Mucosa of gallbladder (tissue), 1 donor: ENCODE measurements around the gene RNF144B. TPM values are rescaled to one million over a fixed set of nuclear protein-coding genes. Genes with fewer than 3 reads are reported as not detected.

Experiments used
- DNase-seq: peaks from one replicate; pipeline ENCODE4 v3.0.0-alpha.2; 2020; ENCODE audit warnings: low spot score
- total RNA-seq: library from RNA; stranded (reverse); gene quantifications from one replicate; pipeline ENCODE4 v1.2.1, GENCODE V29; 2021
- donor health status: DM: no; HTN: no; CAD: no.

The RNF144B gene
- total RNA-seq, 1 donor from 2014 or later, result 33.9 TPM

- DNase-seq, result no peak
Measured at GRCh38 chr6:18485660-18486435, 98.7 kb downstream of the RNF144B start.

- DNase-seq, result no peak
Measured at GRCh38 chr6:18488004-18488403, 100.9 kb downstream of the RNF144B start.

GRCh38 chr6:18488526-18489270 is 101.5 kb downstream of the RNF144B start:
- no peak for DNase-seq

- DNase-seq, result no peak
Measured at GRCh38 chr6:18489335-18489734, 102.2 kb downstream of the RNF144B start.

- DNase-seq, result no peak
Measured at GRCh38 chr6:18491308-18492045, 104.3 kb downstream of the RNF144B start.

GRCh38 chr6:18492972-18493371 is 105.8 kb downstream of the RNF144B start:
- DNase-seq, result no peak

GRCh38 chr6:18493382-18493891 is 106.3 kb downstream of the RNF144B start:
- DNase-seq, result peak; percentile 33

GRCh38 chr6:18493925-18494324 is 106.8 kb downstream of the RNF144B start:
- DNase-seq, result no peak

GRCh38 chr6:18495236-18495635 is 108.1 kb downstream of the RNF144B start:
- no peak for DNase-seq

GRCh38 chr6:18496462-18496861 is 109.3 kb downstream of the RNF144B start:
- DNase-seq, result peak; percentile 64

GRCh38 chr6:18497006-18497405 is 109.9 kb downstream of the RNF144B start:
- DNase-seq, result no peak

GRCh38 chr6:18498408-18498807 is 111.3 kb downstream of the RNF144B start:
- no peak for DNase-seq

GRCh38 chr6:18500921-18501662 is 113.9 kb downstream of the RNF144B start:
- DNase-seq, result no peak

- DNase-seq, result peak; percentile 37
Measured at GRCh38 chr6:18501663-18502013, 114.5 kb downstream of the RNF144B start.

GRCh38 chr6:18503206-18503592 is 116.0 kb downstream of the RNF144B start:
- no peak for DNase-seq

- DNase-seq, result peak; percentile 69
Measured at GRCh38 chr6:18503593-18504231, 116.6 kb downstream of the RNF144B start.

GRCh38 chr6:18504232-18504596 is 117.1 kb downstream of the RNF144B start:
- no peak for DNase-seq

GRCh38 chr6:18506382-18507017 is 119.3 kb downstream of the RNF144B start:
- no peak for DNase-seq

GRCh38 chr6:18507018-18507415 is 119.9 kb downstream of the RNF144B start:
- no peak for DNase-seq

GRCh38 chr6:18507561-18507960 is 120.4 kb downstream of the RNF144B start:
- no peak for DNase-seq
